SK-N-SH (cell line): ENCODE results near the gene NCBP3. TPM values are rescaled to one million over a fixed set of nuclear protein-coding genes. Genes with fewer than 3 reads are reported as not detected.
A peak's percentile ranks its signal among the peaks of the same experiment; 100 is the strongest.

Source experiments
- CTCF ChIA-PET: fragments of 300-600, 350-600 bp; formaldehyde crosslinking; extraction: SDS; loops from one replicate; lab custom pipeline; 2021; lab: Yijun Ruan, JAX
- POLR2A ChIA-PET: fragments of 350-600 bp; sonication (Branson Sonifier 250); formaldehyde crosslinking; extraction: SDS; loops from one replicate; lab custom pipeline; 2020; ENCODE audit warnings: antibody characterized with exemption, inconsistent platforms; lab: Yijun Ruan, JAX
- DNase-seq: peaks from one replicate; pipeline ENCODE4 v3.0.0; 2012
- H2AFZ ChIP-seq: fragments of 200-600 bp; sonication (generic); 2 replicates; pipeline ENCODE4 v1.8.1; 2016; ENCODE audit warnings: antibody characterized with exemption, mild to moderate bottlenecking, low read depth
- H3F3A ChIP-seq: fragments of 200-600 bp; sonication (generic); replicated peaks from 2 replicates; pipeline ENCODE3; 2016; ENCODE audit warnings: antibody characterized with exemption, mild to moderate bottlenecking; ENCODE audit not compliant: insufficient read depth
- H3K27ac ChIP-seq, 2 experiments: fragments of 200-500 bp in 1 of 2; fragments of 200-600 bp in 1 of 2; sonication (Bioruptor generic) in 1 of 2; sonication (generic), shearing (Covaris generic) in 1 of 2; 2 replicates each; pipeline versions ENCODE4 v1.5.1 to v1.6.1; 2014 to 2016; ENCODE audit warnings: low read depth in 2 of 2, inconsistent platforms in 1 of 2, low read length in 1 of 2, mild to moderate bottlenecking in 1 of 2, mixed read lengths in 1 of 2
- H3K27me3 ChIP-seq: fragments of 200-600 bp; sonication (generic), shearing (Covaris generic); 2 replicates; pipeline ENCODE4 v1.6.1; 2016; ENCODE audit warnings: mixed run types; ENCODE audit not compliant: insufficient read depth
- H3K36me3 ChIP-seq, 2 experiments: fragments of 200-500 bp in 1 of 2; fragments of 200-600 bp in 1 of 2; sonication (Bioruptor generic) in 1 of 2; sonication (generic) in 1 of 2; replicated peaks in 1 of 2; 2 replicates each; pipeline versions ENCODE3 to v1.5.1; 2014 to 2016; ENCODE audit warnings: low read length in 1 of 2, mild to moderate bottlenecking in 1 of 2; ENCODE audit not compliant: insufficient read depth in 2 of 2, control insufficient read depth in 1 of 2
- H3K4me1 ChIP-seq, 2 experiments: fragments of 200-500 bp in 1 of 2; fragments of 200-600 bp in 1 of 2; sonication (Bioruptor generic) in 1 of 2; sonication (generic), shearing (Covaris generic) in 1 of 2; 2 replicates each; pipeline versions ENCODE4 v1.5.1 to v1.6.1; 2014 to 2016; ENCODE audit warnings: low read depth in 1 of 2, low read length in 1 of 2, mixed run types in 1 of 2; ENCODE audit not compliant: insufficient read depth in 2 of 2, control insufficient read depth in 1 of 2
- H3K4me2 ChIP-seq: fragments of 200-600 bp; sonication (generic), shearing (Covaris generic); 2 replicates; pipeline ENCODE4 v1.6.1; 2017; ENCODE audit warnings: mixed run types
- H3K4me3 ChIP-seq, 2 experiments: fragments of 200-500 bp in 1 of 2; fragments of 200-600 bp in 1 of 2; sonication (Bioruptor generic) in 1 of 2; sonication (generic), shearing (Covaris generic) in 1 of 2; 2 replicates each; pipeline versions ENCODE4 v1.5.1 to v1.8.1; 2014 to 2016; ENCODE audit warnings: low read depth in 2 of 2, inconsistent platforms in 1 of 2, low read length in 1 of 2, mild to moderate bottlenecking in 1 of 2, mixed read lengths in 1 of 2, moderate library complexity in 1 of 2
- H3K79me2 ChIP-seq: fragments of 200-600 bp; sonication (generic); 2 replicates; pipeline ENCODE4 v1.8.1; 2017; ENCODE audit warnings: mild to moderate bottlenecking; ENCODE audit not compliant: insufficient read depth
- H3K9ac ChIP-seq: fragments of 200-600 bp; sonication (generic); 2 replicates; pipeline ENCODE4 v1.6.1; 2017; ENCODE audit warnings: mixed run types
- H3K9me2 ChIP-seq: fragments of 200-600 bp; sonication (generic); 2 replicates; pipeline ENCODE4 v1.6.1; 2017; ENCODE audit warnings: mixed run types
- H3K9me3 ChIP-seq: fragments of 200-600 bp; sonication (generic); 2 replicates; pipeline ENCODE4 v1.6.1; 2017; ENCODE audit warnings: mixed run types, mild to moderate bottlenecking, moderate library complexity
- H4K20me1 ChIP-seq: fragments of 200-600 bp; sonication (generic); 2 replicates; pipeline ENCODE4 v1.6.1; 2017; ENCODE audit warnings: mild to moderate bottlenecking, mixed run types; ENCODE audit not compliant: insufficient read depth
- CTCF ChIP-seq: fragments of 200-600 bp; sonication (generic); IDR thresholded peaks from 2 replicates; pipeline ENCODE4 v1.6.1; 2017; ENCODE audit warnings: antibody characterized with exemption, mild to moderate bottlenecking, moderate library complexity
- EP300 ChIP-seq, 2 experiments: IDR thresholded peaks; 2 replicates each; pipeline versions ENCODE4 v1.4.0 to v1.6.1; 2012; ENCODE audit warnings: borderline replicate concordance in 1 of 2, low read depth in 1 of 2, low read length in 1 of 2
- EZH2phosphoT487 ChIP-seq: fragments of 200-600 bp; sonication (generic); IDR thresholded peaks from 2 replicates; pipeline ENCODE4 v1.6.1; 2017; ENCODE audit warnings: low read depth, mixed run types, mild to moderate bottlenecking, antibody characterized with exemption, moderate library complexity, borderline replicate concordance
- FOSL2 ChIP-seq: IDR thresholded peaks from 2 replicates; pipeline ENCODE4 v1.4.0; 2012; ENCODE audit warnings: low read depth, mild to moderate bottlenecking, moderate library complexity, borderline replicate concordance
- FOXJ3 ChIP-seq: sonication (generic); formaldehyde crosslinking; IDR thresholded peaks from 2 replicates; pipeline ENCODE4 v1.5.1; 2020; ENCODE audit warnings: mild to moderate bottlenecking, missing genetic modification reagents
- FOXM1 ChIP-seq: IDR thresholded peaks from 2 replicates; pipeline ENCODE4 v1.4.0; 2012; ENCODE audit warnings: low read depth, mild to moderate bottlenecking
- GATA2 ChIP-seq: sonication (generic); formaldehyde crosslinking; IDR thresholded peaks from 2 replicates; pipeline ENCODE4 v1.5.0; 2020; ENCODE audit warnings: mild to moderate bottlenecking, missing genetic modification reagents
- IRF3 ChIP-seq: fragments of 150-350 bp; IDR thresholded peaks from 2 replicates; pipeline ENCODE4 v1.6.1; 2016; ENCODE audit warnings: mild to moderate bottlenecking, low read depth, low read length
- JUND ChIP-seq: IDR thresholded peaks from 2 replicates; pipeline ENCODE4 v1.4.0; 2012
- POLR2AphosphoS5 ChIP-seq: IDR thresholded peaks from 2 replicates; pipeline ENCODE4 v1.6.1; 2012; ENCODE audit warnings: low read depth, low read length
- RFX5 ChIP-seq: IDR thresholded peaks from 2 replicates; pipeline ENCODE4 v1.6.1; 2012; ENCODE audit warnings: mild to moderate bottlenecking, improper control_type of control experiment, low read length
- RXRA ChIP-seq: IDR thresholded peaks from 2 replicates; pipeline ENCODE4 v1.4.0; 2012; ENCODE audit warnings: low read depth, mild to moderate bottlenecking, borderline replicate concordance
- SIN3A ChIP-seq: IDR thresholded peaks from 2 replicates; pipeline ENCODE4 v1.6.1; 2012; ENCODE audit warnings: low read depth, mild to moderate bottlenecking, low read length, moderate library complexity, borderline replicate concordance
- USF1 ChIP-seq: IDR thresholded peaks from 2 replicates; pipeline ENCODE4 v1.4.0; 2012; ENCODE audit warnings: low read depth, borderline replicate concordance
- YY1 ChIP-seq: IDR thresholded peaks from 2 replicates; pipeline ENCODE4 v1.4.0; 2012; ENCODE audit warnings: low read depth, mild to moderate bottlenecking
- WGBS: methylation state at CpG from one replicate; pipeline ENCODE4 v1.1.6; 2017; ENCODE audit warnings: low lambda C conversion rate; 5-methylcytosine and 5-hydroxymethylcytosine counted together
- polyA plus RNA-seq, 3 experiments: library from polyadenylated mRNA; depleted of rRNA; stranded (reverse); fragments of >200 nt; gene quantifications; 2 replicates each; pipeline ENCODE4 v1.2.3, GENCODE V29; 2012

NCBP3 gene
- polyA plus RNA-seq, 1 of the 3 experiments (the other 2 are of a cell fraction): 6.5 TPM

GRCh38 chr17:3773966-3774365, 72.1 kb downstream of the NCBP3 start:
- Histone ChIP-seq H3K4me1 (no peaks in the 10 kb centered on the region), H3K9ac (no peak overlapping the region), H2AFZ (peak overlapping the region; percentile 71), H4K20me1 (no peaks in the 10 kb centered on the region), H3K4me2 (no peak overlapping the region), H3K9me3 (no peaks in the 10 kb centered on the region), H3K27me3 (no peaks in the 10 kb centered on the region), H3F3A (no peaks in the 10 kb centered on the region), H3K27ac (no peak overlapping the region), H3K9me2 (no peaks in the 10 kb centered on the region), H3K4me3 (no peak overlapping the region), H3K36me3 (no peaks in the 10 kb centered on the region), H3K79me2 (no peaks in the 10 kb centered on the region)
- ChIA-PET CTCF (interaction anchor here (1.2 kb wide), 1 partner anchor 36 kb away, joined by 8 read pairs; no protein-coding TSS in a partner anchor), POLR2A (no interaction called here)
- TF ChIP-seq USF1: no peak
- TF ChIP-seq RXRA: no peak
- no peak for TF ChIP-seq GATA2 (CRISPR knock-in tag)
- WGBS: 97% methylated on average over 3 of the region's 3 CpGs
- DNase-seq: no peak

- ChIA-PET CTCF (interaction anchor here (1.2 kb wide), 1 partner anchor 36 kb away, joined by 8 read pairs; no protein-coding TSS in a partner anchor), POLR2A (no interaction called here)
- Histone ChIP-seq H3F3A (no peaks in the 10 kb centered on the region), H2AFZ (peak overlapping the region; percentile 71), H3K4me3 (no peak overlapping the region), H3K79me2 (no peaks in the 10 kb centered on the region), H3K27me3 (no peaks in the 10 kb centered on the region), H3K9me2 (no peaks in the 10 kb centered on the region), H3K27ac (no peak overlapping the region), H3K9me3 (no peaks in the 10 kb centered on the region), H3K36me3 (no peaks in the 10 kb centered on the region), H3K4me1 (no peaks in the 10 kb centered on the region), H3K4me2 (no peak overlapping the region), H4K20me1 (no peaks in the 10 kb centered on the region), H3K9ac (no peak overlapping the region)
- WGBS: 52% methylated on average over 5 of the region's 5 CpGs
- no peak for DNase-seq
- no peak for TF ChIP-seq RXRA
- TF ChIP-seq FOXM1: no peak
- TF ChIP-seq EZH2phosphoT487: no peak
- peak; percentile 60; the same call in 1 of the 2 replicates for TF ChIP-seq JUND
- TF ChIP-seq FOXJ3 (CRISPR knock-in tag): no peak
- no peak for TF ChIP-seq IRF3
- peak; percentile 63; the same call in 1 of the 2 replicates for TF ChIP-seq FOSL2
- no peak for TF ChIP-seq SIN3A
- TF ChIP-seq POLR2AphosphoS5: no peak
- TF ChIP-seq GATA2 (CRISPR knock-in tag): no peak
- no peak for TF ChIP-seq YY1
- TF ChIP-seq CTCF: no peak
- TF ChIP-seq RFX5: no peak
- no peak for TF ChIP-seq EP300 (IDR thresholded peaks at IDR 0.05; ENCODE audit: borderline replicate concordance in 1 of 2, low read depth in 1 of 2, low read length in 1 of 2)
Measured at GRCh38 chr17:3773511-3773910, 72.5 kb downstream of the NCBP3 start.
